Measurements from ENCODE around the gene SHB.

DNA sequence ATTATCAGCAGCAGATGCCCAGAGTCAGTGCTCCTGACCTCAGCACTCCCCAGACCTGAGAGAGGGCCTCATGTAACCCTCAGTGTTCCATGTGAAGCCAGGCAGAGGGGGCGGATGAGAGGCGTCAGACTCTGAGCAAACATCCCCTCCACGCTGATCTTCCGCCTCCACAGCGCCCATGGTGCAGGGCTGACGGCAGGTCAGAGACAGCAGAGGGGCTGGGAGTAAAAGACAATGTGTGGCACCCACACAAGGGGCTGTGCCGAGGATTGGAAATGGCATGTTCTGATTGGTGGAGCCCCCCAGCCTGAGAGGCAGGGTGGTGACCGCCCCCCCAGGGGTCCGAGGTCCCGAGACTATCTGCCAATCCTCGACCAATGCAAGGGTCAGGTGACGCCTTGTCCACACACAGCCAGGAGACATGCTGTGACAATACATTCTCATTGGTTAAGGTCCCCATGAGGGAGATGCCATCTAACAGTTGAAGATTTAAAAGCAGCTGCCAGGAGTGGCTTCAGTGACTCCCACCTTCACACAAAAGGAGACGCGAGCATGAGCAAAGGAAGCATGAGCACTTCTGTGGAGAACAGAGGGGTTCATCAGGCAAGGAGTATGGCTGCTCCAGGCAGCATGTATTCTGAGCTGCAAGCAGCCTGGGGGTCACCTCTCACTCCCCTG is 145.8 kb downstream of the SHB start:
- TF ChIP-seq, protein P1, sequence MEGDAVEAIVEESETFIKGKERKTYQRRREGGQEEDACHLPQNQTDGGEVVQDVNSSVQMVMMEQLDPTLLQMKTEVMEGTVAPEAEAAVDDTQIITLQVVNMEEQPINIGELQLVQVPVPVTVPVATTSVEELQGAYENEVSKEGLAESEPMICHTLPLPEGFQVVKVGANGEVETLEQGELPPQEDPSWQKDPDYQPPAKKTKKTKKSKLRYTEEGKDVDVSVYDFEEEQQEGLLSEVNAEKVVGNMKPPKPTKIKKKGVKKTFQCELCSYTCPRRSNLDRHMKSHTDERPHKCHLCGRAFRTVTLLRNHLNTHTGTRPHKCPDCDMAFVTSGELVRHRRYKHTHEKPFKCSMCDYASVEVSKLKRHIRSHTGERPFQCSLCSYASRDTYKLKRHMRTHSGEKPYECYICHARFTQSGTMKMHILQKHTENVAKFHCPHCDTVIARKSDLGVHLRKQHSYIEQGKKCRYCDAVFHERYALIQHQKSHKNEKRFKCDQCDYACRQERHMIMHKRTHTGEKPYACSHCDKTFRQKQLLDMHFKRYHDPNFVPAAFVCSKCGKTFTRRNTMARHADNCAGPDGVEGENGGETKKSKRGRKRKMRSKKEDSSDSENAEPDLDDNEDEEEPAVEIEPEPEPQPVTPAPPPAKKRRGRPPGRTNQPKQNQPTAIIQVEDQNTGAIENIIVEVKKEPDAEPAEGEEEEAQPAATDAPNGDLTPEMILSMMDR (IDR thresholded peaks at IDR 0.05 in 2 of 3, conservative IDR thresholded peaks at IDR 0.05 in 1 of 3; ENCODE audit: borderline replicate concordance in 1 of 3, insufficient read depth in 1 of 3, low read depth in 2 of 3, low read length in 2 of 3), result no peak
- TF ChIP-seq JUND (IDR thresholded peaks at IDR 0.05) (no peak), EZH2 (IDR thresholded peaks at IDR 0.05) (no peak), POLR2A (IDR thresholded peaks at IDR 0.05; ENCODE audit: borderline replicate concordance, extremely low read depth, insufficient read depth, insufficient read length) (no peak), ZFX (IDR thresholded peaks at IDR 0.05) (no peak), SP1 (IDR thresholded peaks at IDR 0.05; ENCODE audit: low read depth) (no peak), POLR2AphosphoS5 (IDR thresholded peaks at IDR 0.05; ENCODE audit: low read depth, low read length) (no peak), SIN3A (IDR thresholded peaks at IDR 0.05; ENCODE audit: low read depth) (no peak), ELF1 (IDR thresholded peaks at IDR 0.05; ENCODE audit: borderline replicate concordance, low read depth) (no peak), ZNF274 (IDR thresholded peaks at IDR 0.05; ENCODE audit: low read depth, low read length) (no peak), RAD21 (IDR thresholded peaks at IDR 0.05; ENCODE audit: low read depth) (no peak)
- TF ChIP-seq, protein P2, sequence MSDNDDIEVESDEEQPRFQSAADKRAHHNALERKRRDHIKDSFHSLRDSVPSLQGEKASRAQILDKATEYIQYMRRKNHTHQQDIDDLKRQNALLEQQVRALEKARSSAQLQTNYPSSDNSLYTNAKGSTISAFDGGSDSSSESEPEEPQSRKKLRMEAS (IDR thresholded peaks at IDR 0.05), result no peak
- TF ChIP-seq, protein P3, sequence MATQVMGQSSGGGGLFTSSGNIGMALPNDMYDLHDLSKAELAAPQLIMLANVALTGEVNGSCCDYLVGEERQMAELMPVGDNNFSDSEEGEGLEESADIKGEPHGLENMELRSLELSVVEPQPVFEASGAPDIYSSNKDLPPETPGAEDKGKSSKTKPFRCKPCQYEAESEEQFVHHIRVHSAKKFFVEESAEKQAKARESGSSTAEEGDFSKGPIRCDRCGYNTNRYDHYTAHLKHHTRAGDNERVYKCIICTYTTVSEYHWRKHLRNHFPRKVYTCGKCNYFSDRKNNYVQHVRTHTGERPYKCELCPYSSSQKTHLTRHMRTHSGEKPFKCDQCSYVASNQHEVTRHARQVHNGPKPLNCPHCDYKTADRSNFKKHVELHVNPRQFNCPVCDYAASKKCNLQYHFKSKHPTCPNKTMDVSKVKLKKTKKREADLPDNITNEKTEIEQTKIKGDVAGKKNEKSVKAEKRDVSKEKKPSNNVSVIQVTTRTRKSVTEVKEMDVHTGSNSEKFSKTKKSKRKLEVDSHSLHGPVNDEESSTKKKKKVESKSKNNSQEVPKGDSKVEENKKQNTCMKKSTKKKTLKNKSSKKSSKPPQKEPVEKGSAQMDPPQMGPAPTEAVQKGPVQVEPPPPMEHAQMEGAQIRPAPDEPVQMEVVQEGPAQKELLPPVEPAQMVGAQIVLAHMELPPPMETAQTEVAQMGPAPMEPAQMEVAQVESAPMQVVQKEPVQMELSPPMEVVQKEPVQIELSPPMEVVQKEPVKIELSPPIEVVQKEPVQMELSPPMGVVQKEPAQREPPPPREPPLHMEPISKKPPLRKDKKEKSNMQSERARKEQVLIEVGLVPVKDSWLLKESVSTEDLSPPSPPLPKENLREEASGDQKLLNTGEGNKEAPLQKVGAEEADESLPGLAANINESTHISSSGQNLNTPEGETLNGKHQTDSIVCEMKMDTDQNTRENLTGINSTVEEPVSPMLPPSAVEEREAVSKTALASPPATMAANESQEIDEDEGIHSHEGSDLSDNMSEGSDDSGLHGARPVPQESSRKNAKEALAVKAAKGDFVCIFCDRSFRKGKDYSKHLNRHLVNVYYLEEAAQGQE (IDR thresholded peaks at IDR 0.05; ENCODE audit: low read depth), result no peak
- TF ChIP-seq, protein P4, sequence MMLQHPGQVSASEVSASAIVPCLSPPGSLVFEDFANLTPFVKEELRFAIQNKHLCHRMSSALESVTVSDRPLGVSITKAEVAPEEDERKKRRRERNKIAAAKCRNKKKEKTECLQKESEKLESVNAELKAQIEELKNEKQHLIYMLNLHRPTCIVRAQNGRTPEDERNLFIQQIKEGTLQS (IDR thresholded peaks at IDR 0.05), result no peak
